Measurements from ENCODE around the gene KRTAP10-2. TPM values are rescaled to one million over a fixed set of nuclear protein-coding genes. Genes with fewer than 3 reads are reported as not detected.

KRTAP10-2 gene
- total and polyA plus RNA-seq, 2 of the 4 experiments (the other 2 are of a cell fraction) = not detected

DNA sequence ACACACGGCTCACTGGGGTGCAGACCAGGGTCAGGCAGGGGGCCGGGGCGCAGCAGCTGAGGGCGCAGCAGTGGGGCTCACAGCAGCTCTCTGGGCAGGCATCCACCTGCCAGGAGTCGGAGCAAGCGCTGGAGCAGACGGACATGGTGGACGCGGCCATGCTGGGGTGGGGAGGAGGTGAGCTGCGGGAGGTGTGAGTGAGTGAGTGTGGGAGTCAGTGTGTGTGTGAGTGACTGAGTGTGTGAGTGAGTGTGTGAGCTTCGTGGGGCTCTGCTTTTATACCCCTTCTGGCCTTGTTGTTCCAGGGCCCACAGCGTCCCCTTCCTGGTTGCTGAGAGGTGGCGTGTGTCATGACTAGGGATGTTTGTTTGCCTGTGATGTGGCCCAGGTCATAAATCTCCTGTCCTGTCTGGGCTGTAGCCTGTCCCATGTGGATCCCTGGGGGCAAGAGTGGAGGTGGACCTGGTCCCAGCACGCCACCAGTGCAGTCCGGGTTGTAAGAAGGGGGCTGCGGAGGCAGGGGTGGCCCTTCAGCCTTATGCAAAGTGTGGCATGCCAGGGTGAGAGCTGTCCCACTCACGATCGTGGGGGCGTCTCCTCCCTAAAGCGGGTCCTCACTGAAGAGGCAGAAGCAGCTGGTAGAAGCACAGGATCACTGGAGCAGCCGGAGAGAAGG lies 11.2 kb downstream of the KRTAP10-2 start, which contains the start of gene KRTAP10-1:
Gene KRTAP10-1 (minus strand): TSS at position 205 of the 676 bp plus-strand sequence. CDS start 45 bp downstream, at position 160.
- no TSS peak for BruUV-seq (replicated peaks)
- Histone ChIP-seq H3K4me1 (ENCODE audit: control insufficient read depth, insufficient read depth, low read length) (no peaks in the 10 kb centered on the region), H3K9ac (ENCODE audit: low read depth, low read length) (no peak within 1 kb of the TSS), H3K4me2 (ENCODE audit: low read depth, low read length) (no peak within 1 kb of the TSS), H3K27ac (ENCODE audit: insufficient read depth, low read length) (no peak within 1 kb of the TSS), H4K91ac (ENCODE audit: insufficient read depth, low read depth, low read length) (no peak within 1 kb of the TSS), H3K36me3 (ENCODE audit: control insufficient read depth, insufficient read depth, low read length) (no peaks in the 10 kb centered on the region), H2BK20ac (ENCODE audit: low read depth, low read length) (no peak within 1 kb of the TSS), H2BK15ac (ENCODE audit: low read depth, low read length) (no peak within 1 kb of the TSS), H4K20me1 (ENCODE audit: insufficient read depth, low read length) (no peaks in the 10 kb centered on the region), H3K14ac (replicated peaks; ENCODE audit: low read depth, low read length) (no peak within 1 kb of the TSS), H2BK120ac (ENCODE audit: low read depth, low read length) (no peak within 1 kb of the TSS), H4K5ac (ENCODE audit: low read depth, low read length) (no peak within 1 kb of the TSS), H2AK9ac (replicated peaks; ENCODE audit: low read depth, low read length, poor library complexity) (no peak within 1 kb of the TSS), H2BK5ac (ENCODE audit: low read depth, low read length, poor library complexity, severe bottlenecking) (no peak within 1 kb of the TSS), H3K9me1 (ENCODE audit: insufficient read depth, low read length) (no peaks in the 10 kb centered on the region), H2AFZ (replicated peaks; ENCODE audit: low read length, poor library complexity) (no peak within 1 kb of the TSS), H2AK5ac (ENCODE audit: low read depth, low read length) (no peak within 1 kb of the TSS), H3K18ac (ENCODE audit: low read depth, low read length) (no peak within 1 kb of the TSS), H3K4me3 (ENCODE audit: insufficient read depth, low read depth, low read length) (no peak within 1 kb of the TSS), H3K79me1 (ENCODE audit: low read depth in 1 of 2, low read length in 2 of 2) (no peaks in the 10 kb centered on the region), H3K56ac (ENCODE audit: extremely low read depth, insufficient read depth, low read length) (no peak within 1 kb of the TSS), H3K27me3 (ENCODE audit: control insufficient read depth, insufficient read depth, low read length) (0 out of 2 replicates have a peak, but pooled peaks cover 2% of the 10 kb centered on the region), H3K4ac (ENCODE audit: low read depth, low read length) (no peak within 1 kb of the TSS), H3K23ac (ENCODE audit: low read depth, low read length) (no peak within 1 kb of the TSS), H4K8ac (ENCODE audit: low read depth in 2 of 2, low read length in 2 of 2) (no peak within 1 kb of the TSS), H3K9me3 (ENCODE audit: control insufficient read depth, insufficient read depth, low read length) (no peaks in the 10 kb centered on the region; the same call in 1 of the 2 replicates)
- intact Hi-C loops (cut with micrococcal nuclease) (no loop called here), dilution Hi-C loops (cut with HindIII; ENCODE audit: low sequenced_read_pairs, unreplicated experiment) (no loop called here), in situ Hi-C loops (cut with MboI; ENCODE audit: low sequenced_read_pairs) (no loop called here)
- WGBS, 2 experiments (ENCODE audit: extremely low coverage in 2 of 2, insufficient read length in 1 of 2) = 46% methylated on average over 2 of the region's 21 CpGs; no CpG with 5 or more reads in 1 of the 2 experiments
- CTCF ChIA-PET = no interaction called here
- ATAC-seq (ENCODE audit: low read depth) = no peak
- POLR2A ChIA-PET (ENCODE audit: unreplicated experiment) = no interaction called here
- no peak for DNase-seq
- TF ChIP-seq FOS (IDR thresholded peaks at IDR 0.05; ENCODE audit: low read depth, low read length) (no peak), MAZ (IDR thresholded peaks at IDR 0.05; ENCODE audit: borderline replicate concordance, low read depth, low read length) (no peak), RCOR1 (IDR thresholded peaks at IDR 0.05; ENCODE audit: insufficient replicate concordance, low read length) (no peak), BHLHE40 (IDR thresholded peaks at IDR 0.05; ENCODE audit: low read depth, low read length) (no peak), RFX5 (IDR thresholded peaks at IDR 0.05; ENCODE audit: low read depth, low read length) (no peak)
- TF ChIP-seq, protein P1, sequence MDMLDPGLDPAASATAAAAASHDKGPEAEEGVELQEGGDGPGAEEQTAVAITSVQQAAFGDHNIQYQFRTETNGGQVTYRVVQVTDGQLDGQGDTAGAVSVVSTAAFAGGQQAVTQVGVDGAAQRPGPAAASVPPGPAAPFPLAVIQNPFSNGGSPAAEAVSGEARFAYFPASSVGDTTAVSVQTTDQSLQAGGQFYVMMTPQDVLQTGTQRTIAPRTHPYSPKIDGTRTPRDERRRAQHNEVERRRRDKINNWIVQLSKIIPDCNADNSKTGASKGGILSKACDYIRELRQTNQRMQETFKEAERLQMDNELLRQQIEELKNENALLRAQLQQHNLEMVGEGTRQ (IDR thresholded peaks at IDR 0.05; ENCODE audit: low read depth, low read length) = no peak
- TF ChIP-seq, protein P2, sequence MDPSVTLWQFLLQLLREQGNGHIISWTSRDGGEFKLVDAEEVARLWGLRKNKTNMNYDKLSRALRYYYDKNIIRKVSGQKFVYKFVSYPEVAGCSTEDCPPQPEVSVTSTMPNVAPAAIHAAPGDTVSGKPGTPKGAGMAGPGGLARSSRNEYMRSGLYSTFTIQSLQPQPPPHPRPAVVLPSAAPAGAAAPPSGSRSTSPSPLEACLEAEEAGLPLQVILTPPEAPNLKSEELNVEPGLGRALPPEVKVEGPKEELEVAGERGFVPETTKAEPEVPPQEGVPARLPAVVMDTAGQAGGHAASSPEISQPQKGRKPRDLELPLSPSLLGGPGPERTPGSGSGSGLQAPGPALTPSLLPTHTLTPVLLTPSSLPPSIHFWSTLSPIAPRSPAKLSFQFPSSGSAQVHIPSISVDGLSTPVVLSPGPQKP (IDR thresholded peaks at IDR 0.05; ENCODE audit: borderline replicate concordance, low read depth, low read length) = no peak

All from IMR-90 (cell line).